ENCODE measurements around the gene LRRC71.
"Not testable (repeated sequence)": the region's sequence is repeated elsewhere in the genome, so short reads cannot be mapped to it uniquely, and the experiment has no call there.

LRRC71 gene

GRCh38 chr1:156905651-156906050 is 14.8 kb upstream of the LRRC71 start:
- DNase-seq (ENCODE audit: low spot score) = no peak

- no peak for DNase-seq (ENCODE audit: low spot score)
Observed at GRCh38 chr1:156906206-156906906, 14.1 kb upstream of the LRRC71 start.

- no peak for DNase-seq (ENCODE audit: low spot score)
Observed at GRCh38 chr1:156908541-156908940, 11.9 kb upstream of the LRRC71 start.

GRCh38 chr1:156908955-156909354 is 11.5 kb upstream of the LRRC71 start:
- no peak for DNase-seq (ENCODE audit: low spot score)

- no peak for DNase-seq (ENCODE audit: low spot score)
Observed at GRCh38 chr1:156909671-156910070, 10.8 kb upstream of the LRRC71 start.

- DNase-seq (ENCODE audit: low spot score) = no peak
Observed at GRCh38 chr1:156910309-156910782, 10.1 kb upstream of the LRRC71 start.

GRCh38 chr1:156911577-156912298 is 8.7 kb upstream of the LRRC71 start:
- DNase-seq (ENCODE audit: low spot score) = no peak

- no peak for DNase-seq (ENCODE audit: low spot score)
Observed at GRCh38 chr1:156912310-156912709, 8.1 kb upstream of the LRRC71 start.

- no peak for DNase-seq (ENCODE audit: low spot score)
Observed at GRCh38 chr1:156912861-156913808, 7.3 kb upstream of the LRRC71 start.

GRCh38 chr1:156913809-156914387 is 6.5 kb upstream of the LRRC71 start:
- no peak for DNase-seq (ENCODE audit: low spot score)

GRCh38 chr1:156914440-156914856 is 6.0 kb upstream of the LRRC71 start:
- no peak for DNase-seq (ENCODE audit: low spot score)

- no peak for DNase-seq (ENCODE audit: low spot score)
Observed at GRCh38 chr1:156921053-156921529, 659 bp downstream of the LRRC71 start.

GRCh38 chr1:156922986-156923669 is 2.7 kb downstream of the LRRC71 start:
- no peak for DNase-seq (ENCODE audit: low spot score)

GRCh38 chr1:156923670-156924477 is 3.4 kb downstream of the LRRC71 start:
- no peak for DNase-seq (ENCODE audit: low spot score)

- DNase-seq (ENCODE audit: low spot score) = no peak
Observed at GRCh38 chr1:156924478-156925153, 4.2 kb downstream of the LRRC71 start.

- no peak for DNase-seq (ENCODE audit: low spot score)
Observed at GRCh38 chr1:156925154-156926010, 5.0 kb downstream of the LRRC71 start.

- DNase-seq (ENCODE audit: low spot score) = peak; percentile 58
Observed at GRCh38 chr1:156926175-156926574, 5.7 kb downstream of the LRRC71 start.

- DNase-seq (ENCODE audit: low spot score) = not testable (repeated sequence)
Observed at GRCh38 chr1:156926695-156927094, 6.3 kb downstream of the LRRC71 start.
